Suprapubic skin (tissue), 3 donors: ENCODE data around the gene GRB10.

ENCODE experiments used
- POLR2A ChIP-seq, 2 donors: fragments of 450-650 bp; IDR thresholded peaks; one replicate each; pipeline ENCODE4 v1.6.1; 2017; ENCODE audit warnings: antibody characterized with exemption in 2 of 2, mild to moderate bottlenecking in 2 of 2, moderate library complexity in 2 of 2
- TF ChIP-seq, protein P1 (sequence below), 2 donors: fragments of 200-600 bp in 1 of 2; fragments of 450-650 bp in 1 of 2; sonication (generic) in 1 of 2; IDR thresholded peaks; one replicate each; pipeline ENCODE4 v1.5.1; 2016 to 2019; ENCODE audit warnings: antibody characterized with exemption in 2 of 2, mild to moderate bottlenecking in 1 of 2, moderate library complexity in 1 of 2

DNA sequence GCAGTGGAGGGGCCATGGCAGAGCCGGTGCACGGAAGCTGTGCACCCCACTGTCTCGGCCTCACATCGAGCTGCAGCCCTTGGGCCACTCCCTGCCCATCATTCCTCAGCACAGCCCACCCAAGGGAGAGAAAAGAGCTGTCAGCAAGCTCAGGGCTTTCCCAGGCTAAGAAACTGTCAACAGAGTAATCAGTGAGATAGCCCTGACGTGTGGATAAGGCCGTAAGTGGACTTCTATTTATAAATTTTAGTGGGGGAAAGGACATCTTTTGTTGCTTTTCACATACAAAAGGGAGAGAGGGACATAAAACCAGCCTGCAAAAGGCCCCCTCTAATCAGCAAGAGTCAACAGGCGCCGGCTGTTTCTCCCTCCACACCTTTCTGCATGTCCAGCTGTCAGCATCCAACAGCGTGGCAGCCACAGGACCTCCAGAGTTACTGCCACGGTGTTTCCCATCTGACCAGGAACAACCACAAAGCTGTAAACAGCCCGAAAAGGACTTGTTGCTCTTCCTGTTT lies 160.7 kb downstream of the GRB10 start:
- TF ChIP-seq, protein P1, sequence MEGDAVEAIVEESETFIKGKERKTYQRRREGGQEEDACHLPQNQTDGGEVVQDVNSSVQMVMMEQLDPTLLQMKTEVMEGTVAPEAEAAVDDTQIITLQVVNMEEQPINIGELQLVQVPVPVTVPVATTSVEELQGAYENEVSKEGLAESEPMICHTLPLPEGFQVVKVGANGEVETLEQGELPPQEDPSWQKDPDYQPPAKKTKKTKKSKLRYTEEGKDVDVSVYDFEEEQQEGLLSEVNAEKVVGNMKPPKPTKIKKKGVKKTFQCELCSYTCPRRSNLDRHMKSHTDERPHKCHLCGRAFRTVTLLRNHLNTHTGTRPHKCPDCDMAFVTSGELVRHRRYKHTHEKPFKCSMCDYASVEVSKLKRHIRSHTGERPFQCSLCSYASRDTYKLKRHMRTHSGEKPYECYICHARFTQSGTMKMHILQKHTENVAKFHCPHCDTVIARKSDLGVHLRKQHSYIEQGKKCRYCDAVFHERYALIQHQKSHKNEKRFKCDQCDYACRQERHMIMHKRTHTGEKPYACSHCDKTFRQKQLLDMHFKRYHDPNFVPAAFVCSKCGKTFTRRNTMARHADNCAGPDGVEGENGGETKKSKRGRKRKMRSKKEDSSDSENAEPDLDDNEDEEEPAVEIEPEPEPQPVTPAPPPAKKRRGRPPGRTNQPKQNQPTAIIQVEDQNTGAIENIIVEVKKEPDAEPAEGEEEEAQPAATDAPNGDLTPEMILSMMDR (IDR thresholded peaks at IDR 0.05): no peak
- TF ChIP-seq POLR2A (IDR thresholded peaks at IDR 0.05): no peak
